GM18505 (cell line): ENCODE results near the gene GLIS2.
A peak's percentile ranks its signal among the peaks of the same experiment; 100 is the strongest.

Experiments
- ATAC-seq: cut with Tn5 transposase; IDR thresholded peaks from one replicate; pipeline ENCODE4 v1.9.1; 2021; ENCODE audit not compliant: unreplicated experiment
- POLR2A ChIP-seq: IDR thresholded peaks from 4 replicates; pipeline ENCODE4 v1.6.1; 2011; ENCODE audit warnings: borderline replicate concordance; ENCODE audit not compliant: insufficient read depth, insufficient read length; ENCODE audit errors: extremely low read depth

The GLIS2 gene

DNA sequence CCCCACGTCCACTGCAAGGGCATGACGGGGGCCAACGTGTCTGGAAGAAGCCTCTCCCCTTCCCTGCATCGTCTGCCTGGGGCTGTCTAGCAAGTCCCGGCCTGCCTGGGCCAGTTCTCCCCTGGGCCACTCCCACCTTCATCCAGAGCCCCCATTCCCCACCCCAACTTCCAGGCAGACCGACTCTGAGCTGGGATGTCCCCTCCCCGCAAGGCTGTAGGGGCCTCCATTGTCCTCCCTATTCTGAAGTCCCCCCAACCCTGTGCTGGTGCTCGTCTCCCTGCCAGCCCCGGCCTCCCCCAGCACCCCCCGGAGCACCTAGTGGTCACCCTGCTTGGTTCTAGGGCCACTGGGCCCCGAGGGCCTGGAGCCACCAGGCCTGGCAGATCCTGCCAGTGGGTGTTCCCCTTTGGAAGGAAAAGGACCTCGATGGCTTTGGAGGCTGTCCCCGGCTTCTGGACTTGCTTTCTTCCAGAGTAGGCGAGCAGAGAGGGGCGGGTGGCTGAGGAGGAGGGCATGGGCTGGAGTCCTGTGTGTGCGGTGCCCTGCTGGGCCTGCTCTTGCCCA, 4.8 kb downstream of the GLIS2 start:
- TF ChIP-seq POLR2A = no peak
- ATAC-seq = no peak

DNA sequence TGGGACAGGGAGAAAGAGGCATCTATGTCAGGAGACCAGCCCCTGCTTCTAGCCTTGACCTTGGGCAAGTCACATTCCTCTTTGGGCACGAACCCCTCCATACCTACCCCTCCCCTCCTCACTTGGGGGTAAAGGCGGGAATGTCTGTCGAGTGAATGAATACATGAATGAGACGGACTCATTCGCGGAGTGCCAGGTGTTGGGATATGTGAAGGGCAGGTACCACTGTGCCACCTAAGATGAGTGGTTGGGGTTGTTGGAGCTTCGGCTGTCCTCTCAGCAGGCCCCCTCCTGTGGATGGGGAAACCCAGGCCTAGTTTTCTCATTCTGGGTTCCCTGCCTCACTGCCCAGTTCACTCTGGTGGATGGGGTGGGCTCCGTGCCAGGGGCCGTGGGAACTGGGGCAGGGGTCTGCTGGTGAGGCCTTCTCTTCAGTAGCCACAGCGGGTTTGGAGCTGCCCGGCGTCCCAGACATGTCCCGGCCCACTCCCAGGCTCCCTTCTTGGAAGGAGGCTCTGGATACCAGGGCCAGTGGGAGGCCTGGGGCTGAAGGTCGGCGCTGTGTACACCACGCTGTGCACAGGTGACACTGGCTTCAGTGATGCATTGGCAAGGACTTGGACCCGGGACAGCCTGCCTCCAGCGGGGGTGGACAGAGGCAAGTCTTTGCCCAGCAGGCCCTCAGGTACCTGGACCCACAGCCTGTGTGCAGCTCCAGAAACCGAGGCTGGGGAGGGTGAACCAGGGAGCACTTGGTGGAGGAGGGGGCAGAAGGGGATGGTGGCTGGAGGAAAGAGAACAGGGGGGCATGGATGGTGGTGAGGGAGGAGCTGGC, 5.6 kb downstream of the GLIS2 start:
- no peak for TF ChIP-seq POLR2A
- no peak for ATAC-seq

DNA sequence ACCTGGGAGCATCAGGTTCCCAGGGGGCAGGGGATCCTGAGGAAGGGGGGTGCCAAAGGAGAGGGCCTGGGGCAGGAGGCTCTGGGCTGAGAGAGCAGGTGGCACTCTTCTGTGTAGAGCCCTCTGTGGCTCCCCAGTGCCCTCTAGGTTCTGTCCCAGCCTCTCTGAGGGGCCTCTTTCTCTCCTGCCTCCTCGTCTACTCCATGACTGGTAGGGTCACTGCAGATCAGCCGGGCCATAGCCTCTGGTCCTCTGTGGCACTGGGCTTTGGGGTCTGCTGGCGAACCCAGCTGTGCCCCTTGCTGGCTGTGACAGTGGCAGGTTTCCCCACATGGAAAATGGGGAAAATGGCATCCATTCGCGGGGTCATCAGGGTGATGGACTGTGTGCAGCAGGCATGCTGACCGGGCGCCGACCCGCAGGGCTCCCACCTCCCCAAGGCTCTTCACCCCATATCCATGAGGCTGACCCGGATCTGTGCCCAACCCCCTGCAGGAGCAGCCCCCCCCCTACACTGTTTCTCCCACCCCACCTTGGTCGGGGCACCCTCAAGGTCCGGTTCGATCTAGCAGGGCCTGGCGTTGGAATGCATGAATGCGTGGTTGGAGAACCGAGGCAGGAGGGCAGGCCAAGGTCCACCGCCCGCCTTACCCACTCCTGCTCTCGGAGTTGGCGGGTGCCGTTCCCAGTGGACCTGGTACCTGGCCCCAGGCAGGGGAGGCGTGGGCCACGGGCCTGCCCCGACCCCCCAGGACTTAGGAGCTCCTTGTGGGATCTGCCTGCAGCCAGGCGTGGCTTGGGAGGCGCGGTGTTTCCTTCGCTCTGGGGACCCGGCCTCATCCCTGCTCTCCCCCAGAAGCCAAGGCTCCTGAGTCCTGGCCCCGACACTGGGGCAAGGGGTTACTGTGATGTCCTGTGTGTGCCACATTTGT, 6.5 kb downstream of the GLIS2 start:
- TF ChIP-seq POLR2A = no peak
- ATAC-seq = no peak

DNA sequence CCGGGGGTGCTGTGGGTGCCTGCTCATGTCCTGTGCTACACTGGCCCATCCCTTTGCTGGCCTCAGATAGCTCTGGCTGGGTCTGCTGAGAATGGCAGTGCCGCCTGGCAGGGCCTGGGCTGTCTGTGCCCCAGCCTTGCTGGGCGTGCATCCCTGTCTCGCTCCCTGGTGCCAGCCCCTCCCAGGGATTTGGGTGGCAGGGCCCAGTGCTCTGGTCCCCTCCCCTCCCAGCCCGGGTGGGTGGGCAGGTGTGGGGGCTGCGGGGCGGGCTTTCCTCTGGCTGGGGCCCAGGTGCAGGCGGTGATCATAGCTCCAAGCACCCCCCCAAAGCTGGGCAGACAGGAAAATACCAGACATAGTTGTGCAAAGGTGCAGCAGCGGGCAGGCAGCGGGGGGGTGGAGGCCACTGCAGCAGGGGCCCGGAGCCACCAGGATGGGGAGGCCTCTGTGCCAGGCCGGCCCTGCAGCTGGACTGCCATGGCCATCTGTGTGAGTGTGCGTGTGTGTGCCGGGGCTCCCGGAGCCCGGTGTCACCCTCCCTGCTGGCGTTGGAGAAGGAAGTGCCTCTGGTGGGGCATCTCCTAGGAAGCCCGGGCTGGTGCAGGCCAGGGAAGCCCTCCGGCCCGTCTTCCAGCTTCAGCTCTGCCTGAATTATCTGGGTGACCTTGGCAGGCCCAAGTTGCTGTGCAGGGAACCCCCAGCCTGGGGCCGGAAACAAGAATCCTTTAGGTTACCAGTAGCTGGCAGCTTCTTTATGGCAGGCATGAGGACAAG, 7.4 kb downstream of the GLIS2 start:
- ATAC-seq = no peak
- TF ChIP-seq POLR2A = no peak

DNA sequence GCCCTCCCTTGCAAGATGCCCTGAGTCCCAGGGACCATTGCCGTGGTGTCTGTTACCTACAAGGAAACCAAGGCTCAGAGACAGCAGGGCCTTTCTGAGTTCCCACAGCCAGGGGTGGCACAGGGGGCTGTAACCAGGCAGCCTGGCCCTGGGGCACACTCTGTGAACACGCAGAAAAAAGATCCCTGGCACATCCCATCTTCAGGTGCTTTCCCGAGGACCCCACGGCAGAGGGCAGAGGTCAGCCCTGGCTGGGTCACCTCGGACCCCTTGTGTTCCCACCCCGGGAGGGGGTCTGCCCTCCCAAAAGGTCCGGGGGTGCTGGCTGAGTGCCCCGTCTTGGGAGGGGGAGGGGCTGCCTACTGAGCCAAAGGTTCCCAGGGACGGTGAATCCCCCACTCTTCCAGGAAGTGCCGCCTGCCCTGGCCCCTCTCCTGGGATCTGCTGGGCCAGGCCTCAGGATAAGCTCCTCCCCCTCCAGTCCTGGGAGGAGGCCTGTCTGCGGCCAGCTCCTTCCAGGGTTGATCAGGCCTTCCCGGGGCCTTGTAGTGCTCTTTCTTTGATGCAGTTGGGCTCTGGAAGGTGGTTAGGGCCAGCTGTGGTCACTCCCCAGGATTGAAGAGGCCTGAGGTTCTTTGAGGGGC, 8.1 kb downstream of the GLIS2 start:
- no peak for ATAC-seq
- TF ChIP-seq POLR2A = no peak

DNA sequence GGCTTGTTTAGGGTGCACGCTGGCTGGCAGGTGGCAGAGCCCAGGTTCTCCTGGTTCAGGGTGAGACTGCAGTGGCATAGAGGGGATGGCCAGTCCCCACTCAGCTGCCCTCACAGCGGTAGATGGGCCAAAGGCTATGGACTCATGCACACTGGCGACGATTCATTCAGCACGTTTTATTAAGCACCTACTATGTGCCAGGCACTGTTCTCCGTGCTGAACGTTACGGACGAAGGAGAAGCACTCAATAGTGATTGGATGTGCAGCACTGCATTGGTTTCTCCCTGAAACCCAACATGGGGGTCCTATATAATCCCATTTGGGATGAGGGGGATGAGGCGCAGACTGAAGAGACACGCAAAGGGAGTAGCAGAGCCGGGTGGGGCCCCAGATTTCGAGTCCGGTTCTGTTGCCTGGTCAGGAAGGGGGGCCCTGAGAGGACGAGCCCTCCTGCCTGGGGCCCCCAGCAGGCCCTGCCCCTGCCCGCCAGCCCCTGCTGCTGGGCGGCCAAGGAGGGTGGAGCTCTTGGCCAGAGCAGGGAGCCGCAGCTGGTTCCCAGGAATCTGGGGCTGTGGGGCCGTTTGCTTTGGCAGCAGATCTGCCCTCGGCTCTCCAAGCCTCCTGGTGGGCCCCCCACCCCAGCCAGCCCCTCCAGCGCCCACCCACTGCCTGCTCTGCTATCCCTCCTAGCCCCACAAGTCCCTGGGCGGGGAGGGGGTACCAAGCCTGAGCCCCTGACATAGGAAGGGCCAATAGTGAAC, 8.8 kb downstream of the GLIS2 start:
- ATAC-seq = no peak
- TF ChIP-seq POLR2A = no peak

DNA sequence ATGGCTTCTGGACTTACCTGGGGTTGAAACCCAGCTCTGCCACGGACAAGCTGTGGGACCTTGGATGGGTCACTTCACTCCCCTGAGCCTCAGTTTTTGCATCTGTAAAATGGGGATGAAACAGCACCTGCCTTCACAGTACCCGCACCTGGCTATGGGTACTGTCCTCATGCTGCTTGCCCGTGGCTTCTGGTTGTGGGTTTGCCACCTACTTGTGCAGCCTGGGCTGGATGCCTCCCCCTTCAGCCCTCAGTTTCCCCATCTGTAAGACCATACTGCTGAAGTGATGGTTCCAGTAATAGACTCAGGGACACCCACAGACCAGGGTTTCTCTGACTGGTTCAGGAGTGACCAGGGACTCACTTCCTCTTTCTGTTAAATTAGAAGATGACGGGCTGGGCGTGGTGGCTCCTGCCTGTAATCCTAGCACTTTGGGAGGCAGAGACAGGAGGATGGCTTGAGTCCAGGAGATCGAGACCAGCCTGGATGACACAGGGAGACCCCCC, 9.4 kb downstream of the GLIS2 start:
- TF ChIP-seq POLR2A = no peak
- no peak for ATAC-seq

DNA sequence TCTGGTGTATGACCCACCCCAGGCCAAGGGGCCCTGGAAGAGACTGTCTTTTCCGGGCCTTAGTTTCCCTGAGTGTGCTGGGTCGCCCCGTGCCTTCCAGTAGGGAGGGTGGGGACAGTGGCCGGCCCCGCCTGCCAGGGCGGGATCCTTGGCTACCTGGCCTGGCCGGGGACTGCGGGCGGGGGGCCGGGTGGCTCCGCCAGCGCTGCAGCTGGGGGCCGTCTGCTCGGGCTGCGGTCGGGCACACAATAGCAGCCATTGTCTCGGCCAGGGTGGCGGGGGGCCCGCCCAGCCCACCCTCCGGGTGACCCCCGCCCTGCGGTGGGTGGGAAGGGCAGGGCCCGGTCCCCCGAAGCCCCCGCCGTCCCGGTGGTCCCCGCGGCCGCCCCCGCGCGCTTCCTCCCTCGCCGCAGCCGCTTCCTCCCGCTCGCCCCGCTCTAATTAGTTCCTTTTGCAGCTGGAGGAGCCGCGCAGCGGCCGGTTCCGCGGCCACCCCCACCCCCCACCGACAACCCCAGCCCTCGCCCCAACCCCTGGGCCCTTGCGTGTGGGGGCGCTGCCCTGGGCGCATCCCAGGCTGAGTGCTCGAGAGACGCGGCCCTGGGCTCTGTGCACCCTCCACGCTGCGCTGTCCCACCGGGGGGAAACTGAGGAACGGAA, 11.6 kb downstream of the GLIS2 start:
- ATAC-seq = no peak
- TF ChIP-seq POLR2A = no peak

DNA sequence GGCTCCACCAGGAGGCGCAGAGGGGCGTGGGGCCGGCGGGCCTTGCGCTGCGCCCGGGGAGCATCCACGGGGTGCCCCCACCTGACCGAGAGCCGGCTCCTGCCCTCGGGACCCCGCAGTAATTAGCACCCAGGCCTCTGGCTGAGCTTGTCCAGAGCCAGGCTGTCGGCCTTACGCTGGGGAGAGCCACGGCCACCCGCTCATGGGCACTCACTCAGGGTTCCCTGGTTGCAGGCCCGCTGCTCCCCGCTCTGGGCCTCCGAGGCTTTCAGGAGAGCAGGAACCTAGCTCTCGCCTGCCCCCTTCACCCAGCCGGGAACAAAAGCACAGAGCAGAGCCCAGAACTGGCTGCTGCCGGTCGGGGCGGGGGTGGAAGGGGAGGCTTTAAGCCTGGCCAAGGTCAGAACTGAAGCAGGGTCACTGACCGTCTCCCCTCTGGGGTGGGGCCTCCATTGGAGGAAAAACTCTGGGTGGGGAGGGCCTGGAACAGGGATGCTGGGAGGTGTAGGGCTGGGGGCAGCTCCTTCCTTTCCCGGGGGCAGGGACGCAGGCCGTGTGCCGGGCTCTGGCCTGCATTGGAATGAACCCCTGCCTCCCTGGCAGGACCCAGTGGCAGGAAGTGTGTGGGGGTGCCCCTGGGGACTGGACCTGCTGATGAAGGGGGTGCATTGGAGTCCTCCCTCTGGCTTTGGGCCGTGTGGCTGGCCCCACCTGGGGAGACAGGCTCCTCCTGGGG, 12.3 kb downstream of the GLIS2 start:
- no peak for TF ChIP-seq POLR2A
- no peak for ATAC-seq

DNA sequence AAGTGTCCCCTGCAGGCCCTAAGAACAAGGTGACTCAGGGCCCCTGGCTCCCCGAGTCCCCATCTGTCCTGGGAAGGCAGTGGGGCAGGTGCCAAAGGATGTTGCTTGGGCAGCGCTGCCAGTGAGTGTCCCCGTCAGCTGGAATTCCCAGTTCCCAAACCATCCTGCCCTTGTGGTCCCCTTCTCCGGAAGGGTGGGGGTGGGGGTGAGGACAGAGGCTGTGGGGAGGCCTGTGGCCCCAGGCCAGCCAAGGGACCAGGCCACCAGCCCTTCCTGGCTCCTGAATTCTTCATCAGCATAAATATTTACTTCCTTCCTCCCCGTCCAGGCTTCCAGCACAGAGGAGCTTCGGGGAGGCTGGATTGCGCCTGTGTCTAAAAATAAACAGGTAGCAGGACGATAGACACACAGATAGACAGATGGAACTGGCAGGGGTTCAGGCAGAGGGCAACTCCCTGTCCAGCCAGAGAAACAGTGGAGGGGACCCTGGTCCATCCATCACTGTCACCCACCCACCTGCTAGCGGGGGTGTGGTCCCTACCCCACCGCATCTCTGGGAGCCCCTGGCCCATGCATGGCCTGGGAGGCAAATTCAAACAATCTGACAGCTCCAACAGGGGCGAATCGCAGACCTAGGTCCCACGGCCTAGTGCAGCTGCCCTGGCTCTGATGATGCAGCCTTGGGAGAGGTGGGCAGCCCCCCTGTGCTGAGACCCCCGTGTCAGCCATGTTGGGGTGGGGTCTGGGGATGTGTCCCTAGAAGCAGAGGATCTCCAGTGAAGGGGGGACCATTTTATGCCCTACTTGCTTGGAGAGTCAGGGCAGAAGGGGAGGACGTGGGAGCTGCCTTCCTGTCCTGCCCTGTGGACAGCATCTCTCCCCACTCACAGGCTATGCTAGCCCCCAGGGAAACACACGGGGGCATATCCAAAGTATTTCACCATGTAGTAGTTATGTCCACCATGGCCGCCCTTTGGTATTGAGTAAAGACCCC, 13.2 kb downstream of the GLIS2 start:
- ATAC-seq = no peak
- no peak for TF ChIP-seq POLR2A

DNA sequence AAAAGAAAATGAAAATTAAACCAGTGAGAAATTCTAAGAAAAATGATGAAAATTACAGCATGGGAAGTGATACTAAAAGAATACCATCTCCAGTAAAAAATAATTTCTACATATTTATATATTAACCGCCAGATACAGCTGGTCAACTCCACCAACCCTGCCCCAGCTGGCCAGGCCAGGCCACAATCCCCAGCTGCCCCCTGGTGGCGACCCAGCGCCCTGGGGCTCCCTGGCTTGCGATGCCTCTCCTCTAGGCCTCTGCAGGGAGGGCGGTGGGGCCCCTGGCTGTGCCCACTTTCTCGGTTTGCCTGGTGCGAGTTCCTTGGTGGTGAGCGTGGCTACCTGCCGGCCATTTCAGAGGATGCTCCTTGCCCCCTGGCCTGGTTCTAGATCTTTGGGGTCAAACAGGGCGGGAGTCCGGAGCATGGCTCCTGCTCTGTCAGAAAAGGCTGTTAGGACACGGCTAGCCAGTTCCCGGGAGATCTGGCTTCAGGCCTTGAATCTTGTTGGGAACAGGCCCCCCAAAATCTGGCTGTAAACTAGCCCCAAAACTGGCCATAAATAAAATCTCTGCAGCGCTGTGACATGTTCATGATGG, 14.5 kb downstream of the GLIS2 start:
- peak; percentile 51 for ATAC-seq
- TF ChIP-seq POLR2A = no peak
